GM12875 (cell line): ENCODE measurements around the gene MFAP3.

Source experiments
- H3K4me3 ChIP-seq: one replicate; pipeline ENCODE4 v1.5.1; 2011; ENCODE audit warnings: low read depth, low read length, control low read depth
- TF ChIP-seq, protein P1 (sequence below): IDR thresholded peaks from 2 replicates; pipeline ENCODE4 v1.5.1; 2011; ENCODE audit warnings: low read depth, mild to moderate bottlenecking, control low read depth, inconsistent platforms, low read length, moderate library complexity, borderline replicate concordance; ENCODE audit not compliant: insufficient read depth

The MFAP3 gene

DNA sequence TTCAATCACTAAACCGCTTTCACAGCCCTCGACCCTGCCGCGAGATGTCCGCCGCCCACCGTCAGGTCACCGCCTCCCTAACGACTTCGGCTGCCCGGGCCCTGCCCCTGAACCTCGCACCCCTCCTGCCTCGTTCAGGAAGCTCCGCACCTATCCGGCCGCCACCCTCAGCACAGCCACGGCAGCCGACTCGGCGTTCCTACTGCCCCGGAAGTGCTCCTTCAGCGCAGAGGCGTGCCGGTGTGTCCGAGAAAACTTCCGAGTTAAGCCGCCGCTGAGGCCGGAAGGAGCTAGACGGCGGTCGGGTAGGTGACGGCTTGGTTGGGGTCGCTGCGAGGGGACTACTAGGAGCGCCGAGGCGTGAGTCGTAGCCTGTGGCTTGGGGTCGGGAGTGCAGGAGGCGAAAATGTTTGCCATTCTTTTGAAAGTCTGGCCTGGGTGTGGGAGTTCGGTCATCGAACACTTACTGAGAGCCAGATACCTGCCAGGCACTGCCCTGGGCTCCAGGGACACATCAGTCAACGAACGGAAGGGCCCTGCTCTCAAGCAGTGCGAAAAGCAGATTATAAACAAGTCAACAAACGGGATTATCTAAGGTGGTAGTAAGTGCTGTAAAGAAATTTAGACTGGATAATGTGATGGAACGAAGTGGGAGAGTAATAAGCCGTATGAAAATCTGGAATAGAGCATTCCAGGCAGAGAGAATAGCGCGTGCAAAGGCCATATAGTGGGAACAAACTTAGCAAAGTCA is at the start of gene MFAP3, which contains the start of gene FAM114A2:
Gene MFAP3, plus strand, starts transcription at position 261 of the 751 bp plus-strand sequence. CDS start 10,756 bp downstream, outside the sequence.
Gene FAM114A2, minus strand, starts transcription at position 204 of the 751 bp plus-strand sequence. CDS start 3,957 bp downstream, outside the sequence.
- peak within 1 kb of the TSS; percentile 81 for H3K4me3 ChIP-seq
- TF ChIP-seq, protein P1, sequence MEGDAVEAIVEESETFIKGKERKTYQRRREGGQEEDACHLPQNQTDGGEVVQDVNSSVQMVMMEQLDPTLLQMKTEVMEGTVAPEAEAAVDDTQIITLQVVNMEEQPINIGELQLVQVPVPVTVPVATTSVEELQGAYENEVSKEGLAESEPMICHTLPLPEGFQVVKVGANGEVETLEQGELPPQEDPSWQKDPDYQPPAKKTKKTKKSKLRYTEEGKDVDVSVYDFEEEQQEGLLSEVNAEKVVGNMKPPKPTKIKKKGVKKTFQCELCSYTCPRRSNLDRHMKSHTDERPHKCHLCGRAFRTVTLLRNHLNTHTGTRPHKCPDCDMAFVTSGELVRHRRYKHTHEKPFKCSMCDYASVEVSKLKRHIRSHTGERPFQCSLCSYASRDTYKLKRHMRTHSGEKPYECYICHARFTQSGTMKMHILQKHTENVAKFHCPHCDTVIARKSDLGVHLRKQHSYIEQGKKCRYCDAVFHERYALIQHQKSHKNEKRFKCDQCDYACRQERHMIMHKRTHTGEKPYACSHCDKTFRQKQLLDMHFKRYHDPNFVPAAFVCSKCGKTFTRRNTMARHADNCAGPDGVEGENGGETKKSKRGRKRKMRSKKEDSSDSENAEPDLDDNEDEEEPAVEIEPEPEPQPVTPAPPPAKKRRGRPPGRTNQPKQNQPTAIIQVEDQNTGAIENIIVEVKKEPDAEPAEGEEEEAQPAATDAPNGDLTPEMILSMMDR = no peak

DNA sequence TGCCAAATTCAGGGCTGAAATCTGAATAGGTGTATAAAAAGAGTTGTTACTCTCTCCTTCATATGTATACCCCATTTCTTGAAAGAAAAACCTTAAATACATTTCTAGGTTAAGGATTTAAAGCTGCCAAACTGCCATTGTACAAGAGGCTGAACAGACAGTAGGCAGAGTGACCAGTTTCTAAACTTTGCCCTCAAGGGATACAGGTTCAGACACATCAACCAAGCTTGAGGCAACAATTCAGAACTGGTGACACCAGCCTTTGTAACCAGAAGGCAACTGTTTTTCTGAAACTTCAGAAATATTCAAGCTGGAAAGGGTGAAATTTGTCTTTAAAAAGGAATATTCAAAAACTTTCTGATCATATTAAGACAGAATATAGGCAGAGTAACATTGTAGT is 47.6 kb upstream of the MFAP3 start:
- H3K4me3 ChIP-seq = no peak overlapping the region
- TF ChIP-seq, protein P1 = no peak

- TF ChIP-seq, protein P1 = no peak
- no peak overlapping the region for H3K4me3 ChIP-seq
These were observed 40.8 kb upstream of the MFAP3 start for GRCh38 chr5:153998010-153998409.

DNA sequence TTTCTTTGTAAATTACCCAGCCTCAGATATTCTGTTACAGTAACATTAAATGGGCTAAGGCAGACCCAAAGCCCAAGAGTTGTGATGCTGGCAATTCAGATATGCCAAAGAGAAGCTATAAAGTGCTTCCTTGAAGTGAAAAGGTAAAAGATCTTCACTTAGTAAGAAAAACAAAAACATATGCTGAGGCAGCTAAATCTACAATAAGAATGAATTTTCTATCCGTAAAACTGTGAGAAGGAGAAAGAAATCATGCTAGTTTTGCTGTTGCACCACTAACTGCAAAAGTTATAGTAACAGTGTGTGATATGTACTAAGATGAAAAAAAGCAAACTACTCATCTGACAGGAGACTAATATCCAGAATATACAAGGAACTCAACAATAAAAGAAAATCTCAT is 40.0 kb upstream of the MFAP3 start:
- TF ChIP-seq, protein P1 = no peak

DNA sequence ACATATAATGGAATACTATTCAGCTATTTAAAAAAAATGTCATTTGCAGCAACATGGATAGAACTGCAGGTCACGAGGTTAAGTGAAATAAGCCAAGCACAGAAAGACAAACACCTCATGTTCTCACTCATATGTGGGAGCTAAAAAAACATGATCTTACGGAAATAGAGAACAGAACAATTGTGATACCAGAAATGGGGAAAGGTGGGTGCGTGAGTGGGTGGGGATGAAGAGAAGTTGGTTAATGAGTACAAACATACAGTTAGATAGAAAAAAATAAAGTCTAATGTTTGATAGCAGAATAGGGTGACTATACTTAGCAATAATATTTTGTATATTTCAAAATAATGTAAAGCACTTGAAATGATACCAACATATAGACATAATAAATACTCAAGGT is 38.8 kb upstream of the MFAP3 start:
- TF ChIP-seq, protein P1 = no peak
- no peak overlapping the region for H3K4me3 ChIP-seq

More for the DNA sequence above, 40.0 kb upstream of the MFAP3 start:
- no peak overlapping the region for H3K4me3 ChIP-seq

GRCh38 chr5:154000703-154001102 is 38.1 kb upstream of the MFAP3 start:
- no peak overlapping the region for H3K4me3 ChIP-seq
- TF ChIP-seq, protein P1 = no peak

GRCh38 chr5:154002093-154002492 is 36.7 kb upstream of the MFAP3 start:
- H3K4me3 ChIP-seq = no peak overlapping the region
- TF ChIP-seq, protein P1 = no peak
